Activated CD8-positive, alpha-beta memory T cell treated with anti-CD3 and anti-CD28 coated beads, Interleukin-2, amount 50 U/mL, for 48 hours (primary cell): ENCODE data around the gene PRIMA1.

ENCODE experiments used
- DNase-seq: peaks from one replicate; pipeline ENCODE4 v3.0.0-alpha.2; 2020

PRIMA1 gene

GRCh38 chr14:93794756-93795155, 6.5 kb upstream of the PRIMA1 start:
- DNase-seq, result no peak

DNA sequence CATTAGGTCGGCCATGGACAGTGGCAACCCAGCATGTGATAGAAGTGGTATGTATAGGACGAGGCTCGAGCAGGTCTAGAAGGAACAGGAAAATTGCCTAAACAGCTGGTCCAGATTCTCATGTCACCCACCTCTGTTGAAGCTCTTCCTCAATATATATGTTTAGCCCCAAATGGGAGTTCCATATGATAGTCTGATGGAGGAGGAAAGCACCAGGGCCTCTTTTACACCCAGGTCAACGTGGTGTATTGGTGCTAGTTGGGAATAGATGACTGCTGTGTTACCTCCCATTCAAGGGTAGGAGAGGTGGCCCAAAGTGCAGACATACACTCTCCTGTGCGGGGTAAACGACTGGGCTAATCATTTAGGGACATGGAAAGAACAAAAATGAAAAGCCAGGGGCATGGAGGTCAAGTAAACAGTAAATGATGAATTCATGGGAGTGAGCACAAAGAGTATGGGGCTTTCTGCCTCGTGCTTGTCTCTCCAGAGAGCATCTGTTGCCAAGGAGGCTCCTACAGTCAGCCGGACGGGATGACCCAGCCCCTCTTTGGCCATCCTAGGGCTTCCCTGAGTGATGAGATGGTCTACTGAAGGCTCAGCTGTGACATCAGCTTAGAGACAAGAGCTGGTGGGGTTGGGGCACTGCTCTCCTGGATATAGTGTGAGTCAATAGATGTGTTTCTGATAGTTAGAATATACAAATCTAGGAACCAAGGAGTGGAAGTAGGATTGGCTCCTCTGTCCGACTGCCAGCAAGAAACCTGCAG, 5.5 kb upstream of the PRIMA1 start:
- no peak for DNase-seq

DNA sequence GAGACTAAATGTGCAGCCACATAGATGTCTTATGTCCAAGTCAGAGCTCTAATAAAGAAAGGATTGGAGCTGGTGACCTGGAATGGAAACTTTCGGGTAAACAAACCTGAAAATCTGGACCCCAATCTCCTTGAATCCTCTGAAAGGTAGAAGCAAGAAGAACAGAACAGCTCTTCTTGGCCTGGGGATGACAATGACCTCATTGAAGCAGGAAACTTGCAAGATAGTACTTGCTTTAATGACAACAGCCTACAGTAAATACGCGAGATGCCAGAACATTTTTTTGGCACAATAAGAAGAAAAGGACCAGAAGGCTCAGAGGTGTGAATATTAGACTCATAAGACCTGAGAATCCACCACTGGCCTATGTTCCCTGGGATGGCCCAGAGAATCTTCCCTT, 4.1 kb upstream of the PRIMA1 start:
- no peak for DNase-seq

- no peak for DNase-seq
Measured at GRCh38 chr14:93790966-93791365, 2.7 kb upstream of the PRIMA1 start.

DNA sequence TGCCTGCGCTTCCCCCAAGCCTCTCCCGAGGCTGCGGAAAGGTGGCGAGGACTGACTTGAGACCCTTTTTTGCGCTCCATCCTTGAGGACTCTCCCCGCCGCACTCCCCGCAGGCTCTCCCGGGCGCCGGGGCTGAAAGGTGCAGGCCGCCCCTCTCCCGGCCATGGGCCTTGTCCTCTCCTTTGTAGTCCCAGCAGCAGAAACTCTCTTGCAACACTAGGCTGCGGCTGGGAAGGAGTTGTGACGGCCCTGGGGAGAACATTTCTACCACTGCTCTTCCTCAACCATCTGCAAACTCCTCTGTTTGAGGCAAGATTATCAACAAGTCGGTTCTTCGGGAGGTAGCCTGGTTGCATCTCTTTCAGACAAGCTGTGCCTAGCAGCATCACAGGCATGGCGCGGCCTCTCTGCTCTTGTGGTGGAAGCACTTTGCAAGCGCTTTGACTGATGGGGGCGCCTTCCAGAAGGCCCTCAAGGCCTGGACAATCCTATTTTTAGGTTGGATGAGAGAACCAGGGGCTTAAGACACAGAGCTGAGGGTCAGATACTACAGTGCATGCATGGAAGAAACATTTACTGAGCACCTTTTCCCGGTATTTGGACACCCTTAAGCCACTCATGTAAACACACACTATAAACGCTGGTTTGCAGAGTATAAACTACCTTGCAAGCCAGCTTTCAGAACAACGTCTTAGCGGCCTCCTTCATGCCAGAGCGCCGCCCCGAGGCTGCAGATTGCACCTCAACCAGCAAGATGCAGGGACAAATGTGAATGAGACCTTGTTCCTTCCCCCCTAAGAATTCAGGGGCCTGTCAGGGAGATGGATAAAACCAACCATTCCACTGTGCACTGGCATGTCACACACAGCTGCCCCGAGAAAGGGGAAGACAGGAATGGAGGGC, 1.2 kb upstream of the PRIMA1 start:
- DNase-seq, result no peak

- no peak for DNase-seq
Measured at GRCh38 chr14:93788543-93789227, 400 bp upstream of the PRIMA1 start.

DNA sequence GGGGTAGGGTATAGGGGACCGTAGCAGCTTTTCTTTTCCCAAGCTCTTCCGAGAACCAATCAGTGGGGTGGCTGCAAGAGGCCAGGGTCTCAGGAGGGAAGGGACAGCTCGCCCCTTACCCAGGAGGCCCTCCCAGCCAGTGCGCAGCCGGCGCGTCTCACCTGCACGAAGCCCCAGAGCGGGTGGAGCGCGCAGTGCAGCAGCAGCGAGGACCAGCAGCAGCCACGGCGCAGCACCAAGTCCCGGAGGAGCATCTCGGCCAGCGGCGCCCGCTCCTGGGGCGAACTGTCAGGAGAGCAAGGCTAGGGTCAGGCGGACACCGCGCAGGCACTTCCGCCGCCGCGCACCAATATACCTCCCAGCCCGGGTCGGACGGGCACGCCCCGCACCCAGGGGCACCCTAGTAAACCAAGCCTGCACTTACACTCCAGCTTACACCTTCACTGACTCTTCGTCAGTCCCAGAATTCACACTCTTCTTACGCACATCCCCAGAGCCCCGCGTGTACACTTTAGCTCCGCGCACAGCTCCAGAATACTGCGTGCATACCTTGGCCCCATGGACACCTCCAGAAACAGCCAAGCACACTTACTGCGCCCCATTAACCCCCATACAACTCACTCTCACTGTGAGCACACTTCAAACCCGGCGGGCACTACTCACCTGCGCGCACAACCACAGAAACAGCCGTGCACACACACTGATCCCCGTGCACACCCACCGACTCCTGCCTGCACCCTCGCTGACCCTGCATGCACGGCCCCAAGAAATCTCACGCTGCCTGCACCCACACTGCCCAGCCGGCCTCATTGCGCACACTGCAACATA, 606 bp downstream of the PRIMA1 start:
- DNase-seq, result no peak

GRCh38 chr14:93785423-93785822, 2.9 kb downstream of the PRIMA1 start:
- DNase-seq, result no peak

DNA sequence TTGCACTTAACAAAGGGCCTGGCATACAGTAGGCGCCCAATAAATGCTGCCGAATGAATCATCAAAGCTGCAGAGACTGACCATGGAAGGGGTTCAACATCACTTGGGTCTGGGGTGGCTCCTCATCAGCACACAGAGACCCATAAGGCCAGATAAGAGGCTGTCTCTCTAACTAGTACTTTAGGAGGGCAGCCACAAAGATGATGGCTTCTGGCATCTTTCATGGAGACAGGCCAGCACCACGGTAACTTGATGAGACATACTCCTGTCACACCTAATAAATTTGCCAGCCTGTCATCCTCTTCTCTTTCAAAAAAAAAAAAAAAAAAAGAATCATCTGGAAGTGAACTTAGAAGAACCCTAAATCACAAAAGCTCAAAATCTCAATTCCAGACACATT, 3.4 kb downstream of the PRIMA1 start:
- DNase-seq, result no peak

DNA sequence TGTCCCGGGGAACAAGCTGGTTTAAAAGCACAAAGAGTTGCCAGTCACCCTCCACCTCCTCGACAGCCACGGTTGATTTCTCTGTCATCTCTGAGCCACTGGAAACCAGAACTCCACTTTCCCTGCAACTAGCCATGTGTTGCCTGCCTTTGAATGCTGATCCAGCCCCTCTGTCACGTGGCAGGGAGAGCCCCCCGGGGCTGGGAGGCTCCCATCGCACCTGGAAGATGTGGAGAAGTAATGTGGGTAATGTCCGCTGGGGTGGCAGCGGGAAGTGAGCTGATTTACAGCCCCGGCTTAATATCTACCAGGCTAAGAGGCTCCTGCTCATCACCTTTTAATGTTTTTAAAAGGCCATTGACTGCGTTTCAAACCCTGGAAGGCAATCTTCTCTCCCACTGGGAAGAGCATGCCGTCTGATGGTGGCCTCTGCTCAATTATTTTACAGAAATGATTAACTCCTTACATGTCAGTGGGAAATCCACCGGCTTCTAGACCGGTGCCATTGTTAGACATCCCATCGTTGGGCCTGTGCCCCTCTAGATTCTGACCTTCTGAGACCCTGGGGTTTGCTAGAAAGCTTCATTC, 7.4 kb downstream of the PRIMA1 start:
- no peak for DNase-seq

DNA sequence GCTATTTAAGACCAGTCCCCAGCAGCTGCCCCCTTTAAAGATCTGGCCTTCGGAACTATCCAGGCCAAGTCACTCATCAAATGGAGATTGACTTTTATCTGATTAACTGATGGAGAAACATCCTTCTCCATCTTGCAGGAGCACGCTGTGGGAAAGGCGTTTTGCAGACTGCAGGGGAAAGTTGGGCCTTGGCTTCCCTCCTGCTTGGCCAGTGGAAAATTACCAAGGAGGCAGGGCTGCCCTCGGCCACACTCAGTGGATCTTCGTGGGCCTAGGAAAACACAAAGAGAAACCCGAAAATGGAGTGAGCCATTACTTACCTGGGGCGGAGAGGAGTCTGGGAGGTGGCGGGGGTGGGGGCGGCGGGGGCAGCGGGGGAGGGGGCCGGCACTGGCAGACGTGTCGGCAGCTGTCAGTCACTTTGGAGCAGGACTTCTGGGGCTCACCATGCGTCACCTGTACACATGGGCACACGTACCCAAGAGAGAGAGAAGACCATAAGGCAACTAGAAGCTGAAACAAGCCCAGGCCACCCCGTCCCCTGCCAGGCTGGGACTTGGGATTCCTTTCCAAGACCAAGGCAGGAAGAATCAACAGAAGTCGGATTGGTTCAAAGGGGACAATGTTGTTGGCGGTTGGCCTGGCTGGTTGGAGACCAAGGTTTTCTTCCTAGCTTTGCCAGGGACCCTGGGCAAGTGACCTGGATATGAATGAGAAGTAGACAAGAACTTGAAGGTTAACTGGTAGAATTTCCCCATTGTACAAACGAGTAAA, 9.2 kb downstream of the PRIMA1 start:
- no peak for DNase-seq

- DNase-seq, result no peak
Measured at GRCh38 chr14:93778453-93778852, 9.8 kb downstream of the PRIMA1 start.

GRCh38 chr14:93775744-93776143, 12.5 kb downstream of the PRIMA1 start:
- DNase-seq, result no peak

DNA sequence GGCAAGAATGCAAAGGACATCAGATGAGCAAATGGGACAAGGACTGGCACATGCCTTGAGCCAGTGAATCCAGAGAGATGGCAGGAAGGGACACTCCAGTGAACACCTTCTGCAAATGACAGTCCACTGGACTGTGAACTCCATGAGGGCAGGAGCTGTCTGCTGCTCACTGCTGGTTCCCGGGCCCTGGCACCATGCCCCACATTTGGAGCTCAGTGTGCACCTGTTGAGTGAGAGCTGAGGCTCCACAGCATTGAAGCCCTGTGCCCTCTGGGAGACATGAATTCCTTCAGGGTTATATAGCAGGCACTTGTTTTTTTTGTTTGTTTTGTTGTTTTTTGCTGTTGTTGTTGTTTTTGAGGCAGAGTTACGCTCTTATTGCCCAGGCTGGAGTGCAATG, 13.1 kb downstream of the PRIMA1 start:
- no peak for DNase-seq

GRCh38 chr14:93772263-93772662, 16.0 kb downstream of the PRIMA1 start:
- DNase-seq, result no peak

- DNase-seq, result no peak
Measured at GRCh38 chr14:93765970-93766369, 22.3 kb downstream of the PRIMA1 start.

GRCh38 chr14:93765155-93765554, 23.1 kb downstream of the PRIMA1 start:
- DNase-seq, result no peak

DNA sequence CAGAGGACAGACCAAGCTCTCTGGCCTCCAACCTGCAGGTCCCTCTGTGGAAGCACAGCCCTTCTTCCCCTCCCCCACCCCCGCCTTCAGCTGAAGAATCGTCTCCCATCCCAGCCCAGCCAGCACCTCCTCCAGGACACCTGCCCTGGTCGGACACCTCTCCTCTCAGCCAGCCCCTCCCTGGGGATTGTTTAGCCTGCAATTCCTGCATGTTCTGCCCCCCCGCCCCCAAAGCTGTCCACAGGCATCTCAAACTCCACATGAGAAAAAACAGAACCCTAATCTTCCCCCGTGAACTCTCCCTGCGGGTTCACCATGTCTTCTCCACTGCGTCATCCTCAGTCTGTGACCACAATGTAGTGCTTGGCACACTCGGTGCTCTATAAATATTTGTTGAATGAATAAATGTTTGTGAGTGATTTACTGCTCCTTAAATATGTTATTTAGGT, 24.1 kb downstream of the PRIMA1 start:
- no peak for DNase-seq

- no peak for DNase-seq
Measured at GRCh38 chr14:93759719-93760307, 28.5 kb downstream of the PRIMA1 start.

GRCh38 chr14:93757206-93757605, 31.1 kb downstream of the PRIMA1 start:
- no peak for DNase-seq

GRCh38 chr14:93753647-93754046, 34.6 kb downstream of the PRIMA1 start:
- no peak for DNase-seq
